Measurements from ENCODE around the gene FNTB.

Gene FNTB

GRCh38 chr14:64942531-64943111 lies 44.1 kb upstream of the FNTB start, which contains the start of gene GPX2:
Gene GPX2 (minus strand): TSS chr14:64942745. CDS start chr14:64942726, 19 bp downstream.
- H4K20me1 ChIP-seq (ENCODE audit: control insufficient read depth, insufficient read depth, low read depth, low read length), result 0 out of 2 replicates have a peak, but pooled peaks cover 7% of the 10 kb centered on the region
- no peaks in the 10 kb centered on the region for H3K9me3 ChIP-seq (ENCODE audit: control insufficient read depth, insufficient read depth, low read length)
- no peak within 1 kb of the TSS for H3K4me2 ChIP-seq (ENCODE audit: low read length)
- TF ChIP-seq CTCF (IDR thresholded peaks at IDR 0.05; ENCODE audit: low read depth, low read length, poor library complexity, severe bottlenecking) (no peak), EZH2phosphoT487 (IDR thresholded peaks at IDR 0.05; ENCODE audit: borderline replicate concordance, low read length) (no peak)
- no peaks in the 10 kb centered on the region for H3K27me3 ChIP-seq (ENCODE audit: control insufficient read depth, low read length)
- H3F3A ChIP-seq (ENCODE audit: control insufficient read depth, insufficient read depth), result no peaks in the 10 kb centered on the region
- no peak within 1 kb of the TSS for H3K4me3 ChIP-seq (ENCODE audit: low read length)
- H3K4me1 ChIP-seq (ENCODE audit: control insufficient read depth, low read length), result no peaks in the 10 kb centered on the region
- H3K27ac ChIP-seq (ENCODE audit: low read depth, low read length), result no peak within 1 kb of the TSS
- H3K9me2 ChIP-seq (replicated peaks; ENCODE audit: control insufficient read depth, low read length), result no peaks in the 10 kb centered on the region
- H3K36me3 ChIP-seq (ENCODE audit: control insufficient read depth, low read length), result peaks cover 4% of the 10 kb centered on the region; the same call in 1 of the 2 replicates
- no peaks in the 10 kb centered on the region for H3K79me2 ChIP-seq (ENCODE audit: control insufficient read depth, low read length)

- H4K20me1 ChIP-seq (ENCODE audit: control insufficient read depth, insufficient read depth, low read depth, low read length), result 0 out of 2 replicates have a peak, but pooled peaks cover 7% of the 10 kb centered on the region
- H3K4me1 ChIP-seq (ENCODE audit: control insufficient read depth, low read length), result no peaks in the 10 kb centered on the region
- no peaks in the 10 kb centered on the region for H3K9me3 ChIP-seq (ENCODE audit: control insufficient read depth, insufficient read depth, low read length)
- no peak overlapping the region for H3K4me2 ChIP-seq (ENCODE audit: low read length)
- no peaks in the 10 kb centered on the region for H3F3A ChIP-seq (ENCODE audit: control insufficient read depth, insufficient read depth)
- H3K27me3 ChIP-seq (ENCODE audit: control insufficient read depth, low read length), result no peaks in the 10 kb centered on the region
- H3K27ac ChIP-seq (ENCODE audit: low read depth, low read length), result no peak overlapping the region
- no peak for TF ChIP-seq EZH2phosphoT487 (IDR thresholded peaks at IDR 0.05; ENCODE audit: borderline replicate concordance, low read length)
- TF ChIP-seq CTCF (IDR thresholded peaks at IDR 0.05; ENCODE audit: low read depth, low read length, poor library complexity, severe bottlenecking), result no peak
- no peaks in the 10 kb centered on the region for H3K9me2 ChIP-seq (replicated peaks; ENCODE audit: control insufficient read depth, low read length)
- no peaks in the 10 kb centered on the region for H3K36me3 ChIP-seq (ENCODE audit: control insufficient read depth, low read length)
- H3K79me2 ChIP-seq (ENCODE audit: control insufficient read depth, low read length), result no peaks in the 10 kb centered on the region
- no peak overlapping the region for H3K4me3 ChIP-seq (ENCODE audit: low read length)
Measured at GRCh38 chr14:64943556-64943955, 43.1 kb upstream of the FNTB start.

GRCh38 chr14:64944041-64944440 lies 42.7 kb upstream of the FNTB start:
- no peaks in the 10 kb centered on the region for H3K9me3 ChIP-seq (ENCODE audit: control insufficient read depth, insufficient read depth, low read length)
- no peak overlapping the region for H3K4me2 ChIP-seq (ENCODE audit: low read length)
- no peak overlapping the region for H3K27ac ChIP-seq (ENCODE audit: low read depth, low read length)
- H3K79me2 ChIP-seq (ENCODE audit: control insufficient read depth, low read length), result no peaks in the 10 kb centered on the region
- no peaks in the 10 kb centered on the region for H3K4me1 ChIP-seq (ENCODE audit: control insufficient read depth, low read length)
- no peaks in the 10 kb centered on the region for H3F3A ChIP-seq (ENCODE audit: control insufficient read depth, insufficient read depth)
- H3K36me3 ChIP-seq (ENCODE audit: control insufficient read depth, low read length), result no peaks in the 10 kb centered on the region
- 0 out of 2 replicates have a peak, but pooled peaks cover 7% of the 10 kb centered on the region for H4K20me1 ChIP-seq (ENCODE audit: control insufficient read depth, insufficient read depth, low read depth, low read length)
- no peak overlapping the region for H3K4me3 ChIP-seq (ENCODE audit: low read length)
- no peaks in the 10 kb centered on the region for H3K9me2 ChIP-seq (replicated peaks; ENCODE audit: control insufficient read depth, low read length)
- no peaks in the 10 kb centered on the region for H3K27me3 ChIP-seq (ENCODE audit: control insufficient read depth, low read length)
- TF ChIP-seq EZH2phosphoT487 (IDR thresholded peaks at IDR 0.05; ENCODE audit: borderline replicate concordance, low read length), result no peak
- TF ChIP-seq CTCF (IDR thresholded peaks at IDR 0.05; ENCODE audit: low read depth, low read length, poor library complexity, severe bottlenecking), result no peak
